BE2C (cell line): ENCODE data around the gene SPAG16.
"Not testable (repeated sequence)": the region's sequence is repeated elsewhere in the genome, so short reads cannot be mapped to it uniquely, and the experiment has no call there.

Source experiments
- DNase-seq: peaks from one replicate; pipeline ENCODE4 v3.0.0-alpha.2; 2020
- H3K27me3 ChIP-seq: fragments of 250-450 bp; sonication (Bioruptor Pico); 2 replicates; pipeline ENCODE4 v1.5.1; 2020; ENCODE audit warnings: mild to moderate bottlenecking
- H3K36me3 ChIP-seq: fragments of 250-450 bp; sonication (Bioruptor Pico); 2 replicates; pipeline ENCODE4 v1.5.1; 2020; ENCODE audit warnings: mild to moderate bottlenecking
- H3K4me1 ChIP-seq: fragments of 250-450 bp; sonication (Bioruptor Pico); 2 replicates; pipeline ENCODE4 v1.5.1; 2020
- H3K4me3 ChIP-seq: 2 replicates; pipeline ENCODE4 v1.5.1; 2011; ENCODE audit warnings: low read depth, low read length
- H3K9me3 ChIP-seq: fragments of 250-450 bp; sonication (Bioruptor Pico); 2 replicates; pipeline ENCODE4 v1.5.1; 2020
- CTCF ChIP-seq: IDR thresholded peaks from 2 replicates; pipeline ENCODE4 v1.5.1; 2012; ENCODE audit warnings: mild to moderate bottlenecking, low read depth, low read length

SPAG16 gene

GRCh38 chr2:213971536-213971935 lies 687.3 kb downstream of the SPAG16 start:
- H3K4me1 ChIP-seq: no peaks in the 10 kb centered on the region
- H3K4me3 ChIP-seq: no peak overlapping the region
- no peak for DNase-seq
- H3K9me3 ChIP-seq: no peaks in the 10 kb centered on the region
- TF ChIP-seq CTCF: no peak
- no peaks in the 10 kb centered on the region for H3K27me3 ChIP-seq
- no peaks in the 10 kb centered on the region for H3K36me3 ChIP-seq

- H3K9me3 ChIP-seq: no peaks in the 10 kb centered on the region
- H3K4me1 ChIP-seq: no peaks in the 10 kb centered on the region
- H3K27me3 ChIP-seq: no peaks in the 10 kb centered on the region
- DNase-seq: no peak
- no peaks in the 10 kb centered on the region for H3K36me3 ChIP-seq
- H3K4me3 ChIP-seq: no peak overlapping the region
- no peak for TF ChIP-seq CTCF
Observed at GRCh38 chr2:213980883-213981282, 696.6 kb downstream of the SPAG16 start.

- H3K36me3 ChIP-seq: no peaks in the 10 kb centered on the region
- H3K4me3 ChIP-seq: no peak overlapping the region
- H3K4me1 ChIP-seq: no peaks in the 10 kb centered on the region
- TF ChIP-seq CTCF: no peak
- no peak for DNase-seq
- no peaks in the 10 kb centered on the region for H3K27me3 ChIP-seq
- no peaks in the 10 kb centered on the region for H3K9me3 ChIP-seq
Observed at GRCh38 chr2:213989207-213989606, 704.9 kb downstream of the SPAG16 start.

GRCh38 chr2:213991453-213992108 lies 707.3 kb downstream of the SPAG16 start:
- Histone ChIP-seq H3K4me3 (no peak overlapping the region), H3K27me3 (no peaks in the 10 kb centered on the region), H3K9me3 (no peaks in the 10 kb centered on the region), H3K36me3 (no peaks in the 10 kb centered on the region), H3K4me1 (no peaks in the 10 kb centered on the region)
- DNase-seq: no peak
- no peak for TF ChIP-seq CTCF

GRCh38 chr2:213995400-213996105 lies 711.3 kb downstream of the SPAG16 start:
- no peak for DNase-seq
- H3K9me3 ChIP-seq: no peaks in the 10 kb centered on the region
- no peaks in the 10 kb centered on the region for H3K4me1 ChIP-seq
- no peak for TF ChIP-seq CTCF
- H3K27me3 ChIP-seq: no peaks in the 10 kb centered on the region
- H3K4me3 ChIP-seq: no peak overlapping the region
- H3K36me3 ChIP-seq: no peaks in the 10 kb centered on the region

- H3K27me3 ChIP-seq, H3K4me1 ChIP-seq, H3K4me3 ChIP-seq, H3K36me3 ChIP-seq, H3K9me3 ChIP-seq, DNase-seq: not testable (repeated sequence)
Observed at GRCh38 chr2:213998976-213999375, 714.7 kb downstream of the SPAG16 start.
